AG04449 (cell line): Measurements from ENCODE around the gene IDH3B.

Experiments used
- CTCF ChIA-PET: fragments of 350-600 bp; formaldehyde crosslinking; extraction: SDS; loops from one replicate; lab custom pipeline; 2021; ENCODE audit warnings: antibody characterized with exemption; lab: Yijun Ruan, JAX
- POLR2A ChIA-PET: fragments of 400-600, 350-600 bp; formaldehyde crosslinking; extraction: SDS; loops from one replicate; lab custom pipeline; 2020; ENCODE audit warnings: antibody characterized with exemption, inconsistent platforms; lab: Yijun Ruan, JAX
- DNase-seq: peaks from one replicate; pipeline ENCODE4 v3.0.0-alpha.2; 2010; ENCODE audit warnings: low read depth, low spot score
- H3K4me3 ChIP-seq: 2 replicates; pipeline ENCODE4 v1.5.1; 2011; ENCODE audit warnings: low read depth, mild to moderate bottlenecking, control low read depth, low read length
- TF ChIP-seq, protein P1 (sequence below): IDR thresholded peaks from one replicate; pipeline ENCODE4 v1.5.1; 2011; ENCODE audit warnings: mild to moderate bottlenecking, moderate library complexity, low read length, control low read depth, inconsistent platforms; ENCODE audit not compliant: insufficient read depth; ENCODE audit errors: missing control alignments

The IDH3B gene

DNA sequence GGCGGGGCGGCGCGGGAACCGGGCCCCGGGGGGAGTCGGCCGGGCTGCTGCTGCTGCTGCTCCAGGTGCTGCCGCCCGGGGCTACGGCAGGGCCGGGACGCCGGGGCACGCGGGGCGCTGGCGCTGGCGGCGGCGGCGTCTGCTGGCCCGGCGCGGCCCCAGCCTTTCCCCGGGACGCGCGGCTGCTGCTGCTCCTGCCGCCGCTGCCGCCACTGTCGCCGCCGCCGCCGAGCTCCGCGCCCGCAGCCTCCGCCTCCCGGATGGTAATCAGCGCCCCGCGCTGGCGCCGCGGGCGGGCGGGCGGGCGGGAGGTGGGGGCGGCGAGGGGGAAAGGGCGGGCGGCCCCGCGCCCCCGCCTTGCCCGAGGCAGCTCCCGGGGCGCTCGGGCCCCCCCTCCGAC, 28.9 kb upstream of the IDH3B start:
- no peak for DNase-seq
- ChIA-PET POLR2A (no interaction called here), CTCF (interaction anchor here (1.0 to 3.8 kb wide), 4 partner anchors 11 to 60 kb away, joined by 4 to 16 read pairs (median 6); no protein-coding TSS in a partner anchor)
- H3K4me3 ChIP-seq: peak overlapping the region; percentile 44
- TF ChIP-seq, protein P1, sequence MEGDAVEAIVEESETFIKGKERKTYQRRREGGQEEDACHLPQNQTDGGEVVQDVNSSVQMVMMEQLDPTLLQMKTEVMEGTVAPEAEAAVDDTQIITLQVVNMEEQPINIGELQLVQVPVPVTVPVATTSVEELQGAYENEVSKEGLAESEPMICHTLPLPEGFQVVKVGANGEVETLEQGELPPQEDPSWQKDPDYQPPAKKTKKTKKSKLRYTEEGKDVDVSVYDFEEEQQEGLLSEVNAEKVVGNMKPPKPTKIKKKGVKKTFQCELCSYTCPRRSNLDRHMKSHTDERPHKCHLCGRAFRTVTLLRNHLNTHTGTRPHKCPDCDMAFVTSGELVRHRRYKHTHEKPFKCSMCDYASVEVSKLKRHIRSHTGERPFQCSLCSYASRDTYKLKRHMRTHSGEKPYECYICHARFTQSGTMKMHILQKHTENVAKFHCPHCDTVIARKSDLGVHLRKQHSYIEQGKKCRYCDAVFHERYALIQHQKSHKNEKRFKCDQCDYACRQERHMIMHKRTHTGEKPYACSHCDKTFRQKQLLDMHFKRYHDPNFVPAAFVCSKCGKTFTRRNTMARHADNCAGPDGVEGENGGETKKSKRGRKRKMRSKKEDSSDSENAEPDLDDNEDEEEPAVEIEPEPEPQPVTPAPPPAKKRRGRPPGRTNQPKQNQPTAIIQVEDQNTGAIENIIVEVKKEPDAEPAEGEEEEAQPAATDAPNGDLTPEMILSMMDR: no peak

DNA sequence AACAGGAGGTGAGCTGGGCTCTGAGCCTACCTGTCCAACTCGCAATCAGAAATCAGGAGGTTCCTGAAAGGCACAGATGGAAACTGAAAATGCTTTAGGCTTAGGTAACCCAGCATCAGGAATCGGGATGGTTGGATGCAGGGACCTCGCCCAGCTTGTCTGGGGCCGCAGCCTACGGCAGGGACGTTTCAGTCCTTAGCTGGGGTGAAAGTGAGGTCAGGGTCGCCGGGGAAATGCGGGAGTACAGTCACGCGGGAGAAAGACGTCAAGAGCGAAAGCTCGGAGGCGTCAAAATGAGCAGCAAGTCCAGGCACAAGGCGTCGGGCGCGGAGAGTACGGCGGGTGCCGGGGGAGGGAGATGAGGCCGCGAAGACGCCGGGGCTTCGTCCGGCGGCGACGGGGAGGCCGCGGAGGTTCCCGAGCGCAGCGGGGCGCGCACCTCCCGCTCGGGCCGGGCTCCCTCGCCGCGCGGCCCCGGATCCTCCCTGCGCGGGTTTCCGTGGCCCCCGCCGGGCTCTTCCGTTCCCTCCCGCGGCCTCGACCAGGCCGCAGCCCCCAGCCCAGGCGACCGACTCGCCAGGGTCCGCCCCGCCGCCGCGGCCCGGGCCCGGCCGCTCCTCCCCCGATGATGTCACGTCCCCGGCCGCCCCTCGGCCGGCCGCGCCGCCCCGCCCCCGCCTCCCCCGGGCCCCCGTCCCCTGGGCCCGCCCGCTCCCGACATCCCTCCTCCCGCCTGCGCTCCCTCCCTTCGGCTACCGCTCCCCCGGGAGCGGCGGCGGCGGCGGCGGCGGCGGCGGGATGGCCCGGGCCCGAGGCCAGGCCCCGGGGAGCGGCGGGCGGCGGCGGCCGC, 28.2 kb upstream of the IDH3B start, which contains the start of gene EBF4:
EBF4 (plus strand) TSS at position 745 of the 850 bp plus-strand sequence. CDS start 866 bp downstream, outside the sequence.
- ChIA-PET CTCF (interaction anchor here (0.9 to 3.8 kb wide), 5 partner anchors 18 to 309 kb away, joined by 3 to 16 read pairs (median 4); no protein-coding TSS in a partner anchor), POLR2A (no interaction called here)
- TF ChIP-seq, protein P1: no peak
- no peak for DNase-seq
- H3K4me3 ChIP-seq: peak within 1 kb of the TSS; percentile 50

DNA sequence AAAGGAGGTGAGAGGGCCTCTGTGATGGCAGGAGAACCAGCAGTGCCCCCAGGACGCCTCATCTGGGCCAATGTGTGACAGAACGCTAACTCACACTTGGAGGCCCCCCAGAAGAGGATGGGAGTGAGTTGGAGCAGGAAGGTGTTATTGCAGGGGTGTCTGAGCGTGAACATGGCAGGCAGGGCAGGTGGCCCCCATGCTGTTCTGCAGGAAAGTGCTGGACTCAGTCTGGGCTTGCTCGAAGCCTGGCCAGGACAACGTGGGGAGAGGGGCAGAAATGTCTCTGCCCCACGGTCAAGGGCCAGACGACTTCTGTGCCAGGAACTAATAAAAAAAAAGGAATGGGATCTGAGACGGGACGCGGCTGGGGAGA, 27.6 kb upstream of the IDH3B start:
- TF ChIP-seq, protein P1: no peak
- CTCF ChIA-PET: interaction anchor here (0.9 to 3.8 kb wide), 5 partner anchors 52 to 310 kb away, joined by 3 to 16 read pairs (median 5); no protein-coding TSS in a partner anchor
- no peak for DNase-seq
- POLR2A ChIA-PET: no interaction called here
- peak overlapping the region; percentile 50; the same call in 1 of the 2 replicates for H3K4me3 ChIP-seq

DNA sequence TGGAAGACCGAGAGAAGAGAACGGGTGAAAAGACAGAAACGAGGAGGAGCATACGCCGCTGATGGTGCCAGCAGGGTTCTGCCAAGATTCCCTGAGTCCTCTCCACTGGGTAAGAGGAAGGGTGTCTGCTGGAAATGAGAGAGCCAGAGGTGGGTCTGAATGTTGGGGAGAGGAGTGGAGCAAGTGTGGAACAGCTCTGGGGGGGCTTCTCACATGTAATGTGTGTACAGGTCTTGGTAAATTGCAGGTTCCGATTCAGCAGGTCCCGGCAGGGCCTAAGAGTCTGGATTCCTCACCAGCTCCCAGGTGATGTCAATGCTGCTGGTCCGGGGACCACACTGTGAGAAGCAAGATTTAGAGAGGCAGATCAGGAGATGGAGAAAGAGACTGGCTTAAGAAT, 27.1 kb upstream of the IDH3B start:
- ChIA-PET POLR2A (no interaction called here), CTCF (interaction anchor here (1.4 to 2.1 kb wide), 3 partner anchors 53 to 169 kb away, joined by 3 to 7 read pairs (median 5); no protein-coding TSS in a partner anchor)
- H3K4me3 ChIP-seq: no peak overlapping the region
- no peak for DNase-seq
- TF ChIP-seq, protein P1: no peak

DNA sequence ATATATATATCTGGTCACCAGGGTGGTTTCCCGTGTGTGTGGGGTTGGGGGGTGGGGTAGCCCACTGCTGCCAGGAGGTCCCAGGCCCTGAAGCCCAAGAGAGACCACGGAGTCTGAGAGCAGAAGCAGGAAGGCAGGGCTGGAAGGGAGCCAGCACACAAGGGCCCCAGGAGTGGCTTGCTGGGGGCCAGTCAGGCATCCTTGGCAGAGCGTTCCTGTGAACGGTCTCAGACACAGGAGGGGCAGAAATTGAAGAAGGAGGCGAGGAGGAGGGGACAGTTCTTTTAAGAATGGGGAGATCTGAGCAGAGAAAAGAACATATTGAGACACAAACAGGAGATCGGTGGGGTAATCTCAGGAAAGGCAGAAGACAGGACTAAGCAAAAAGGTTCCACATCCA, 26.7 kb upstream of the IDH3B start:
- TF ChIP-seq, protein P1: no peak
- ChIA-PET CTCF (interaction anchor here (1.0 to 2.1 kb wide), 4 partner anchors 10 to 170 kb away, joined by 3 to 7 read pairs (median 4); no protein-coding TSS in a partner anchor), POLR2A (no interaction called here)
- no peak overlapping the region for H3K4me3 ChIP-seq
- no peak for DNase-seq

DNA sequence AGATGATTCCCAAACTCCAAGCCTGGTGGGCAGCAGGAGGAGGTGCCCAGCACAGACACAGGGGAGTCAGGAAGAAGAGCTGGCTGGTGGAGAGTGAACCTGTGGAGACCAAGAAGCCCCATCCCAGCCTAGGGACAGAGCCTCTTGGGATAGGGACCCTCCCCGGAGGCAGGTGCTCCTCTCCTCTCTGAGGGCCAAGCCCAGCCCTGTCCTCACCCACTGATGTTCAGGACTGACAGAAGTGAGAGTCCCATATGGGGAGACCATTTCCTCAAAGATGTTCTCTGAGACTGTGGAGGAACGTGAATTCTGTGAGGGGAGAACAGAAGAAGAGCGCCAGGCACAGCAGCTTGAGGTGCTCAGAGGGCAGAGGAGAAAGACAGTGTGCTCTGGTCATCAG, 26.2 kb upstream of the IDH3B start:
- DNase-seq: no peak
- ChIA-PET POLR2A (no interaction called here), CTCF (interaction anchor here (1.0 to 5.6 kb wide), 5 partner anchors 11 to 311 kb away, joined by 3 to 77 read pairs (median 5); no protein-coding TSS in a partner anchor)
- no peak overlapping the region for H3K4me3 ChIP-seq
- TF ChIP-seq, protein P1: no peak
